VCaP (cell line): Measurements from ENCODE around the gene HNRNPA3.
"Not testable (repeated sequence)": the region's sequence is repeated elsewhere in the genome, so short reads cannot be mapped to it uniquely, and the experiment has no call there.

Experiments
- H3K27ac ChIP-seq: fragments of 450-650 bp; 2 replicates; pipeline ENCODE4 v1.5.1; 2017
- CTCF ChIP-seq: fragments of 450-650 bp; conservative IDR thresholded peaks from 2 replicates; pipeline ENCODE4 v1.5.1; 2017; ENCODE audit warnings: mild to moderate bottlenecking, moderate library complexity

The HNRNPA3 gene

GRCh38 chr2:177171418-177171865 is 41.2 kb upstream of the HNRNPA3 start:
- H3K27ac ChIP-seq: peak overlapping the region; percentile 64
- no peak for TF ChIP-seq CTCF

- no peak for TF ChIP-seq CTCF
- peak overlapping the region; percentile 64 for H3K27ac ChIP-seq
These were observed 40.3 kb upstream of the HNRNPA3 start for GRCh38 chr2:177172034-177172880.

- no peak for TF ChIP-seq CTCF
These were observed 38.1 kb upstream of the HNRNPA3 start for GRCh38 chr2:177174486-177174885.

GRCh38 chr2:177175917-177176668 is 36.5 kb upstream of the HNRNPA3 start:
- no peak overlapping the region for H3K27ac ChIP-seq
- no peak for TF ChIP-seq CTCF

More at GRCh38 chr2:177174486-177174885, 38.1 kb upstream of the HNRNPA3 start:
- H3K27ac ChIP-seq: peak overlapping the region; percentile 64; the same call in 1 of the 2 replicates

DNA sequence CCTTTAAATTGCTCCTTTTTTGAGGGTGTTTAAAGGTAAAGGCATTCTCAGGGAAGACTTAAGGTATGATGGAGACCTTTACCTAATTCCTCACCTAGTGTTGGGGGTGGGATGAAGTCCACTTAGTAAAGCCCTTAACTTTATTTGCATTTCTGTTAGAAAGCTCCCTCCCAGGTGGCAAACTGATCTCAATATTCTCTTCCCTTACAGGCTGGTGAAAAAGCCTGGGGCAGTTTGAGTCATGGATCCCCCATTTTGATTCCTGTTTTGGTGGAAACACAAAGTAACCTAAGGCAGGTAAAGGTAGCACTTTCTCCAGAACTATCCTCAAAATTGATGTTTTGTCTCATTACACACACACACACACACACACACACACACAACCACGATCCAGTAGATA is 33.8 kb upstream of the HNRNPA3 start:
- H3K27ac ChIP-seq: no peak overlapping the region
- no peak for TF ChIP-seq CTCF

DNA sequence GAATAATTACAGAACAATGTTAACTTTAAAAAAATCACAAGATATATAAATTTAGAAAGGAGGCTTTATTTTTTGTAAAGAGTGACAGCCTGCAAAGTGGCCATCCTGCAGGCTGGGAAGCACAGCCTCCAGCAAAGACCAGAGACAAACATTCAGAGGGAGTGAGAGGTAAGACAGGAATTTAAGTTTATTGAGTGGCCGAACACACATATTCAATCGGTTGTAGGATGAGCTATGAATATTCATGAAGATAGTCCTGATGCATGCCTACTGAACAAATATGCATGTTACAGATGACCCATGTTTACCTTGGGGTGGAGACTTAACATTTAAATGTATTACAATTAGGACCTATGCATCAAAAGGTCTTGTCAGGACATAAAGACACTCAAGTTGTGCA is 33.4 kb upstream of the HNRNPA3 start:
- no peak for TF ChIP-seq CTCF
- H3K27ac ChIP-seq: no peak overlapping the region

- not testable (repeated sequence) for H3K27ac ChIP-seq
These were observed 32.9 kb upstream of the HNRNPA3 start for GRCh38 chr2:177179671-177180070.
